GM19452 (cell line): ENCODE data around the gene CRHBP.
"Not testable (repeated sequence)": the region's sequence is repeated elsewhere in the genome, so short reads cannot be mapped to it uniquely, and the experiment has no call there.

ENCODE experiments used
- ATAC-seq: cut with Tn5 transposase; IDR thresholded peaks from one replicate; pipeline ENCODE4 v1.9.1; 2021; ENCODE audit not compliant: unreplicated experiment

The CRHBP gene

GRCh38 chr5:76952795-76953536 lies at the start of gene CRHBP:
Gene CRHBP, plus strand, starts transcription at chr5:76953045. Its CDS starts 90 bp downstream, at chr5:76953135.
- no peak for ATAC-seq

GRCh38 chr5:76908166-76908565 lies 44.7 kb upstream of the CRHBP start:
- no peak for ATAC-seq

- not testable (repeated sequence) for ATAC-seq
Measured at GRCh38 chr5:76910344-76910933, 42.4 kb upstream of the CRHBP start.

- ATAC-seq, result not testable (repeated sequence)
Measured at GRCh38 chr5:76914671-76915070, 38.2 kb upstream of the CRHBP start.

GRCh38 chr5:76918539-76918938 lies 34.3 kb upstream of the CRHBP start:
- ATAC-seq, result no peak

GRCh38 chr5:76920491-76920890 lies 32.4 kb upstream of the CRHBP start:
- ATAC-seq, result no peak

GRCh38 chr5:76926329-76927105 lies 26.3 kb upstream of the CRHBP start:
- no peak for ATAC-seq

GRCh38 chr5:76927961-76928360 lies 24.9 kb upstream of the CRHBP start:
- no peak for ATAC-seq

- ATAC-seq, result no peak
Measured at GRCh38 chr5:76930083-76930482, 22.8 kb upstream of the CRHBP start.

- ATAC-seq, result no peak
Measured at GRCh38 chr5:76938177-76938576, 14.7 kb upstream of the CRHBP start.

GRCh38 chr5:76941000-76941399 lies 11.8 kb upstream of the CRHBP start:
- no peak for ATAC-seq

GRCh38 chr5:76941442-76941841 lies 11.4 kb upstream of the CRHBP start:
- no peak for ATAC-seq

GRCh38 chr5:76942581-76942980 lies 10.3 kb upstream of the CRHBP start:
- no peak for ATAC-seq

GRCh38 chr5:76943006-76943405 lies 9.8 kb upstream of the CRHBP start:
- ATAC-seq, result no peak

GRCh38 chr5:76944638-76945037 lies 8.2 kb upstream of the CRHBP start:
- no peak for ATAC-seq

GRCh38 chr5:76945238-76945637 lies 7.6 kb upstream of the CRHBP start:
- ATAC-seq, result not testable (repeated sequence)

GRCh38 chr5:76946090-76946489 lies 6.8 kb upstream of the CRHBP start:
- no peak for ATAC-seq

GRCh38 chr5:76947082-76947503 lies 5.8 kb upstream of the CRHBP start:
- no peak for ATAC-seq

GRCh38 chr5:76953551-76954382 lies 922 bp downstream of the CRHBP start:
- no peak for ATAC-seq

GRCh38 chr5:76954383-76954763 lies 1.5 kb downstream of the CRHBP start:
- no peak for ATAC-seq

GRCh38 chr5:76956033-76956432 lies 3.2 kb downstream of the CRHBP start:
- ATAC-seq, result no peak
